Activated T-cell treated with anti-CD3 and anti-CD28 coated beads, Interleukin-2, amount 50 U/mL, for 1 hour (primary cell): Measurements from ENCODE around the gene CTDSPL2.
"Not testable (repeated sequence)": the region's sequence is repeated elsewhere in the genome, so short reads cannot be mapped to it uniquely, and the experiment has no call there.

ENCODE experiments used
- DNase-seq: peaks from one replicate; pipeline ENCODE4 v3.0.0-alpha.2; 2020

CTDSPL2 gene

DNA sequence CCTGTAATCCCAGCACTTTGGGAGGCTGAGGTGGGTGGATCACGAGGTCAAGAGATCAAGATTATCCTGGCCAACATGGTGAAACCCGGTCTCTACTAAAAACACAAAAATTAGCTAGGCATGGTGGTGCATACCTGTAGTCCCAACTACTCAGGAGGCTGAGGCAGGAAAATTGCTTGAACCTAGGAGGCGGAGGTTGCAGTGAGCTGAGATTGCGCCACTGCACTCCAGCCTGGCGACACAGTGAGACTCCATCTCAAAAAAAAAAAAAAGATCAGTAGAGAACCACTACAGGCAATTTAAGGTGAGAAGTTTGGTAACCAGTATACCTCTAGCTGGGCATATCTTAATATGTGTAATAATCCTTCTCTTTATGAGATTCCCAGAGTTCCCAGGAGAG is 117.3 kb downstream of the CTDSPL2 start:
- not testable (repeated sequence) for DNase-seq

- no peak for DNase-seq
Measured at GRCh38 chr15:44545913-44546802, 118.7 kb downstream of the CTDSPL2 start.

DNA sequence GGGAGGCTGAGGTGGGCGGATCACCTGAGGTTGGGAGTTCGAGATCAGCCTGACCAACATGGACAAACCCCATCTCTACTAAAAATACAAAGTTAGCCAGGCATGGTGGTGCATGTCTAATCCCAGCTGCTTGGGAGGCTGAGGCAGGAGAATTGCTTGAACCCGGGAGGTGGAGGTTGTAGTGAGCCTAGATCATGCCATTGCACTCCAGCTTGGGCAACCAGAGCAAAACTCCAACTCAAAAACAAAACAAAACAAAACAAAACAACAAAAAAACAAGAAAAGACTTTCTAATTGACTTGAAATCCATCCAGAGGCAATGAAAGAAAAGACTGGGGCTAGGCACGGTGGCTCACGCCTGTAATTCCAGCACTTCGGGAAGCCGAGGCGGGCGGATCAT is 121.7 kb downstream of the CTDSPL2 start:
- DNase-seq: not testable (repeated sequence)

DNA sequence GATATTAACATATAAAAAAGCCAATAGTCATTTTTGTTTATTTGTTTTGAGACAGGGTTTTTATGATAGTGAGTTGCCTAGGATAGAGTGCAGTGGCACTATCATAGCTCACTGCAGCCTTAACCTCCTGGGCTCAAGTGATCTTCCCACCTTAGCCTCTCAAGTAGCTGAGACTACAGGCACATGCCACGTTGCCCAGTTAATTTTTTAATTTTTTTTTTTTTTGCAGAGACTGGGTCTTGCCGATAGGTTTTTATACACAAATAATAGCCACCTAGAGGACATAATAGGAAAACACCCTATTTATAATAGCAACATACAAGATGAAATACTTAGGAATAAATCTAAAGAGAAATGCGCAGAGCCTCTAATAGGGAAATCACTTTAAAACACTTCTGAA is 122.8 kb downstream of the CTDSPL2 start:
- DNase-seq: no peak

- DNase-seq: no peak
Measured at GRCh38 chr15:44550734-44551133, 123.3 kb downstream of the CTDSPL2 start.

DNA sequence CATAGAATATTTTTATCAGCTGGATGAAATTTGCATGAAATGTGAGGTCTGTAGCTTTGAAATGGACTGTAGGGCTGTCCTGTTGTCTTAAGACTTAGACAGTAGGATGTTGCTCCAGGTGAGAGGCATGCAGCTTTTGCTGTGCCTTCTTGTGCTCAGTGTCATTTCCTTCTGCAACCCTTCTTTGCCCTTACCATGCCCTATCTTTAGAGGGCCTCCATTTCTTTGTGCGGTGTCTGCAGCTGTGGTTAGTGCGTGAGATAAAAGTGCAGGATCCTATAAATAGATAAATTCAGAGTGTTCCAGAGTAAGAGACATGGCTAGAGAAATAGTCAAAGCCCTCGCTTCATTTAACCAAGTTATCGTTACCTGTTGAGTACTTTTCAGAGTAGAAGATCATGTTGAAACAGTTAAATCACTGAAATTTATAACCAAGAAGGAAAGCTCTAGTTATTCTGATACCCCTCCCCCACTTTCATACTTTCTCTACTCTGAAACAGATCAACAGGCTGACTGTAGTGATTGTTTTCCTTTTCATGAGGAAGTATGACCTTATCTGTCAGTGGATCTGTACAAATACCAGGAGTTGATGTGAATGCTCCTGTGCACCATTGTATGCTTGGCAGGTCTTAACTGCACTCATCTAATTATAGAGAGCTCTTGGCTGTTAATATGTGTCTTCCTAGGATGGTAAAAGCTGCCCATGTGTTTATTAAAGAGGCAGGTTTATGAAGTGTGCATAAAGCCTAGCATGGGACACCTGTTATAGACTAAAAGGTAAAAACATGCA is 127.7 kb downstream of the CTDSPL2 start:
- no peak for DNase-seq

- not testable (repeated sequence) for DNase-seq
Measured at GRCh38 chr15:44560926-44561325, 133.5 kb downstream of the CTDSPL2 start.

DNA sequence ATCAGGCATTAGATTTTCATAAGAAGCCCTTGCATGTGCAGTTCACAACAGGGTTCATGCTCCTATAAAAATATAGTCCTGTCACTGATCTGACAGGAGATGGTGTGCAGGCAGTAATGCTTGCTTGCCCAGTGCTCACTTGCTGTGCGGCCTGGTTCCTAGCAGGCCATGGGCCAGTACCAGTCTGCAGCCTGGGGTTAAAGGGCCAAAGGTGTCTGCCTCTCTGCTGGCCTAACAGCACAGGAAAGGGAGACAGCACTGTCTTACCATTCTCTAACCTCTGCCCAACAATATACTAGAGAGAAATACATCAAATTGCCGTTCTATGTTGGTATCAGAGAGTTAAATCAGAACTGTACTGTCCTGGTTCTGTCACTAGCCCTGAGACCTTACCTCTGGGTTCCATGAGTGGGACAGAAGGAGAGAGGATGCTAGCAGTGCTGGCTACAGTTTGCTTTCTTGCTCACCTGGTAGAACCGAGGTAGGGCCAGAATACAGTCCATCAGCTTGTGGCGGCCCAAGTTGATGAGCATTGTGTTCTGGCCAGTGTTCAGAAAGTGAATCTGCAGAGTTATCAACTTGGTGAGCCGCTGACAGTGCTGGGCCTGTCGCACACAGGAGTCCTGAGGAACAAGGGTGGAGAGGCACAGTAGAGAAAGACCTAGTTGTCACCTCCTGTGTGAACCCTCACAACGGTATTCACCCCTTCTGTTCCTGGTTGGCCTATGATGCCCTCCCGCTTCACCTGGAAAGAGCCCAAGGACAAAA is 138.1 kb downstream of the CTDSPL2 start:
- no peak for DNase-seq

DNA sequence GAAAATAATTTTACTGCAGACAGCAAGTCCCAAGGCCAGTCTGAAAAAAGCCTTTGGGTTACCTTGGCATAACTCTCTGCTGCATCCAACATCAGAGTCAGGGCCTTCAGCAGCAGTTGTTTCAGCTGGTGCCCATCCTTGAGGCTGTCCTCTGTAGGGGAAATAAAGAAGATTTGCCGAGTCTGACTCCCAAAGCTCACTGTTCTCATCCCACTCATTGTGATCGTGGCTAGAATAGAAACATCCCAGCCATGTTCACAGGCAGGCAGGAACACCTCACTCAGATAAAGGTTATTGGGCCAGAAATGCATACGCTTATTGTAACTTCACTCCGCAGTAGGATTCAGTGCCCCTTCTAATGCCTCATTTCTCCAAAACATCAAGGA is 138.7 kb downstream of the CTDSPL2 start:
- DNase-seq: no peak

DNA sequence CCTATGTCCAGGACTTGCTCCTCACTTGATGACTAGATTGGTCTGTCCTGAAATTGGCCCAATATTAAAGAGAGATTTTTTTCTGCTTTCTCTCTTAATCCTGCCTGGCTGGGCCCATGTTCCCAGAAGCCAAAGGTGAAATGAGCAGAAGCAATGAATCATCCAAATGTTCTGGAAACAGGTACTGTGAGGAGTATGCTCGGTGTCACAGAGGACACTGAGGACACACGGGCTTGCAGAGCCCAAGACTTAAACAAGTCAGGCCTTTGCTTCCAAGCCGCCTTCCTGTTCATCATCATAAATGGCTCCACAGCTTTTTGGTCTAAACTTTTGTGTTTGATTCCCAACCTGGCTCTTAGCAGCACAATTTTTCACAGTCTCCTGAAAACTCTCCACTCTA is 140.9 kb downstream of the CTDSPL2 start:
- no peak for DNase-seq

DNA sequence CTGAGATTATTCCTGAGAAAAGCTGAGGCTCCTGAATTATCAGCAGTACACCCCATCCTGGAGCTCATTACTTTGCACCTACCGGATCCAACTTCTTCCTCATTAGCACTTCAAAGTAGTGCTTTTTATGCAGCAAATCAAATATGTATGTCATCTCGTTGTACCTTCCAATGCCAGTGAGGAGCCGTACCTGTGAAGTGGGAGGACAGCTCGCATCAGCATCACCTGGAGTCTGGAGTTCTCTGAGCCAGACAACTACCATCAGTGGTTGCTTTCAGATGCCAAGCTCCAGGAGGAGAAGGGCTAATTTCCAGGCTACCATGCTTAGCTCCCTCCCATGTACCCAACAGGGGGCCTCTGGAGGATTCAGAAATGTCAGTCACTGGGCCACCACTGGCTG is 141.9 kb downstream of the CTDSPL2 start:
- no peak for DNase-seq

GRCh38 chr15:44570361-44570760 is 142.9 kb downstream of the CTDSPL2 start:
- no peak for DNase-seq

- no peak for DNase-seq
Measured at GRCh38 chr15:44573386-44573785, 146.0 kb downstream of the CTDSPL2 start.

DNA sequence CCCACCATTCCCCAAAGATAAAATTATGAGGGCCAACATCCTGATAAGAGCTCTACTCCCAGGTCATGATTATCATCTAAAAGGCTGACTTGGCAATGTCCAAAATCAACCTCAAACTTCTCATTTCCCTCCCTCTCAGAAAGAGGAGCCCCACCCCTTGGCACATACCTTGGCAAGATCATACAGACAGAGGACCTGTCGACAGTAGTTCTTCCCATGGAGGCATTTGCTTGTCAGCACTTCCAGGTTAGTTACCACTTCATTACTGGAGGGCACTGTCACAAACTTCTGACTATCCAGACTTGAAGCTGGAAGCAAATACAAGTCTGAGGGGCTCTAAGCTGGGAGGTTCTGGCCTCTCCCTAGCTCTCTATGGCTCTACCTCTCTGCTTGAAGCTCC is 147.3 kb downstream of the CTDSPL2 start:
- no peak for DNase-seq
